ENCODE results near the gene SPAG5.

GRCh38 chr17:28534740-28535375, 64.0 kb downstream of the SPAG5 start:
- TF ChIP-seq EZH2phosphoT487 (IDR thresholded peaks at IDR 0.05; ENCODE audit: borderline replicate concordance, low read length): no peak
- TF ChIP-seq CTCF (conservative IDR thresholded peaks at IDR 0.05; ENCODE audit: low read depth, low read length): no peak

Data from PC-3 (cell line).